GM18520 (cell line): ENCODE data around the gene TMEM131.
"Not testable (repeated sequence)": the region's sequence is repeated elsewhere in the genome, so short reads cannot be mapped to it uniquely, and the experiment has no call there.

Source experiments
- ATAC-seq: cut with Tn5 transposase; IDR thresholded peaks from one replicate; pipeline ENCODE4 v1.9.1; 2021; ENCODE audit not compliant: unreplicated experiment

The TMEM131 gene

GRCh38 chr2:97714950-97715652, 280.6 kb downstream of the TMEM131 start:
- no peak for ATAC-seq

- ATAC-seq: no peak
These were observed 281.4 kb downstream of the TMEM131 start for GRCh38 chr2:97714084-97714949.

- no peak for ATAC-seq
These were observed 282.3 kb downstream of the TMEM131 start, which contains the start of gene ZAP70 for GRCh38 chr2:97713296-97714083. ZAP70 (plus strand) TSS chr2:97713576; CDS start chr2:97724037, 10,461 bp downstream.

GRCh38 chr2:97712693-97713295, 283.0 kb downstream of the TMEM131 start:
- ATAC-seq: no peak

GRCh38 chr2:97712175-97712574, 283.6 kb downstream of the TMEM131 start:
- not testable (repeated sequence) for ATAC-seq

GRCh38 chr2:97711394-97711711, 284.4 kb downstream of the TMEM131 start:
- ATAC-seq: no peak

GRCh38 chr2:97708608-97709007, 287.1 kb downstream of the TMEM131 start:
- no peak for ATAC-seq

GRCh38 chr2:97708048-97708380, 287.7 kb downstream of the TMEM131 start:
- no peak for ATAC-seq

- ATAC-seq: no peak
These were observed 288.2 kb downstream of the TMEM131 start for GRCh38 chr2:97707362-97708047.

- ATAC-seq: no peak
These were observed 288.9 kb downstream of the TMEM131 start for GRCh38 chr2:97706708-97707345.
